Measurements from ENCODE around the gene RNF212B. TPM values are rescaled to one million over a fixed set of nuclear protein-coding genes. Genes with fewer than 3 reads are reported as not detected.
"Not testable (repeated sequence)": the region's sequence is repeated elsewhere in the genome, so short reads cannot be mapped to it uniquely, and the experiment has no call there.

The RNF212B gene
- not detected for polyA plus RNA-seq

- H3K4me3 Mint-ChIP-seq = peak within 1 kb of the TSS in 1 of 4 donors; percentile 84
- H3K27me3 Mint-ChIP-seq = peaks cover 18% of the 10 kb centered on the region
- H3K36me3 Mint-ChIP-seq = no peaks in the 10 kb centered on the region
- H3K27ac Mint-ChIP-seq = peak within 1 kb of the TSS in 1 of 3 donors; percentile 16
- H3K9me3 Mint-ChIP-seq = no peaks in the 10 kb centered on the region
- H3K4me1 Mint-ChIP-seq = peaks cover 0 to 6% (median 5%) of the 10 kb centered on the region in 3 donors
Observed at GRCh38 chr14:23237772-23238594, at the start of gene RNF212B. TSS of gene RNF212B (plus strand) at chr14:23237936. CDS start at chr14:23240346, 2,410 bp downstream.

- Mint-ChIP-seq H3K27me3 (peaks cover 2% of the 10 kb centered on the region), H3K4me1 (peaks cover 0 to 2% (median 0%) of the 10 kb centered on the region in 3 donors), H3K27ac (no peak overlapping the region), H3K36me3 (no peaks in the 10 kb centered on the region), H3K4me3 (no peak overlapping the region), H3K9me3 (no peaks in the 10 kb centered on the region)
Observed at GRCh38 chr14:23193432-23193831, 44.3 kb upstream of the RNF212B start.

GRCh38 chr14:23195552-23196101 lies 42.1 kb upstream of the RNF212B start:
- Mint-ChIP-seq H3K4me1 (peaks cover 0 to 1% (median 0%) of the 10 kb centered on the region in 3 donors), H3K27ac (no peak overlapping the region), H3K4me3 (no peak overlapping the region), H3K27me3 (peaks cover 2% of the 10 kb centered on the region), H3K9me3 (no peaks in the 10 kb centered on the region), H3K36me3 (no peaks in the 10 kb centered on the region)

GRCh38 chr14:23196487-23196886 lies 41.2 kb upstream of the RNF212B start:
- not testable (repeated sequence) for H3K27me3 Mint-ChIP-seq, H3K4me1 Mint-ChIP-seq

GRCh38 chr14:23199141-23199540 lies 38.6 kb upstream of the RNF212B start:
- H3K4me1 Mint-ChIP-seq, H3K9me3 Mint-ChIP-seq, H3K4me3 Mint-ChIP-seq, H3K27ac Mint-ChIP-seq, H3K36me3 Mint-ChIP-seq, H3K27me3 Mint-ChIP-seq: not testable (repeated sequence)

More at GRCh38 chr14:23196487-23196886, 41.2 kb upstream of the RNF212B start:
- not testable (repeated sequence) for H3K9me3 Mint-ChIP-seq, H3K27ac Mint-ChIP-seq, H3K4me3 Mint-ChIP-seq, H3K36me3 Mint-ChIP-seq

GRCh38 chr14:23202001-23202400 lies 35.7 kb upstream of the RNF212B start:
- H3K27me3 Mint-ChIP-seq = peaks cover 6% of the 10 kb centered on the region

GRCh38 chr14:23206422-23207145 lies 31.2 kb upstream of the RNF212B start:
- Mint-ChIP-seq H3K9me3 (no peaks in the 10 kb centered on the region), H3K36me3 (no peaks in the 10 kb centered on the region), H3K27me3 (peaks cover 13% of the 10 kb centered on the region), H3K4me3 (no peak overlapping the region), H3K4me1 (peaks cover 0 to 3% (median 2%) of the 10 kb centered on the region in 3 donors), H3K27ac (no peak overlapping the region)

More at GRCh38 chr14:23202001-23202400, 35.7 kb upstream of the RNF212B start:
- H3K9me3 Mint-ChIP-seq = no peaks in the 10 kb centered on the region
- no peak overlapping the region for H3K4me3 Mint-ChIP-seq
- no peaks in the 10 kb centered on the region for H3K36me3 Mint-ChIP-seq
- peaks cover 0 to 3% (median 0%) of the 10 kb centered on the region in 3 donors for H3K4me1 Mint-ChIP-seq
- H3K27ac Mint-ChIP-seq = no peak overlapping the region

- H3K27me3 Mint-ChIP-seq = peaks cover 14% of the 10 kb centered on the region
- H3K36me3 Mint-ChIP-seq = no peaks in the 10 kb centered on the region
- H3K9me3 Mint-ChIP-seq = no peaks in the 10 kb centered on the region
- H3K4me3 Mint-ChIP-seq = no peak overlapping the region
- no peak overlapping the region for H3K27ac Mint-ChIP-seq
- peaks cover 0 to 3% (median 2%) of the 10 kb centered on the region in 3 donors for H3K4me1 Mint-ChIP-seq
Observed at GRCh38 chr14:23207146-23207540, 30.6 kb upstream of the RNF212B start.

- H3K4me3 Mint-ChIP-seq = no peak overlapping the region
- peaks cover 0 to 3% (median 2%) of the 10 kb centered on the region in 3 donors for H3K4me1 Mint-ChIP-seq
- H3K27me3 Mint-ChIP-seq = peaks cover 16% of the 10 kb centered on the region
- no peaks in the 10 kb centered on the region for H3K9me3 Mint-ChIP-seq
- H3K27ac Mint-ChIP-seq = no peak overlapping the region
- H3K36me3 Mint-ChIP-seq = no peaks in the 10 kb centered on the region
Observed at GRCh38 chr14:23208324-23208723, 29.4 kb upstream of the RNF212B start.

- no peaks in the 10 kb centered on the region for H3K9me3 Mint-ChIP-seq
- H3K27ac Mint-ChIP-seq = peak overlapping the region in 1 of 3 donors; percentile 10
- peaks cover 17% of the 10 kb centered on the region for H3K27me3 Mint-ChIP-seq
- no peak overlapping the region for H3K4me3 Mint-ChIP-seq
- H3K36me3 Mint-ChIP-seq = no peaks in the 10 kb centered on the region
- H3K4me1 Mint-ChIP-seq = peaks cover 0 to 2% (median 0%) of the 10 kb centered on the region in 3 donors
Observed at GRCh38 chr14:23209651-23210423, 27.9 kb upstream of the RNF212B start.

GRCh38 chr14:23215421-23215820 lies 22.3 kb upstream of the RNF212B start:
- Mint-ChIP-seq H3K4me1 (peaks cover 0 to 2% (median 0%) of the 10 kb centered on the region in 3 donors), H3K36me3 (no peaks in the 10 kb centered on the region), H3K4me3 (no peak overlapping the region), H3K27me3 (peaks cover 26% of the 10 kb centered on the region), H3K27ac (no peak overlapping the region), H3K9me3 (peaks cover 3 to 9% (median 6%) of the 10 kb centered on the region in 3 donors)

- Mint-ChIP-seq H3K27ac (no peak overlapping the region), H3K27me3 (peaks cover 28% of the 10 kb centered on the region), H3K36me3 (no peaks in the 10 kb centered on the region), H3K4me1 (peaks cover 0 to 3% (median 0%) of the 10 kb centered on the region in 3 donors), H3K9me3 (peaks cover 3 to 11% (median 6%) of the 10 kb centered on the region in 3 donors), H3K4me3 (no peak overlapping the region)
Observed at GRCh38 chr14:23217032-23218020, 20.4 kb upstream of the RNF212B start.

- H3K27me3 Mint-ChIP-seq = peaks cover 25% of the 10 kb centered on the region
Observed at GRCh38 chr14:23219075-23219474, 18.7 kb upstream of the RNF212B start.

More at GRCh38 chr14:23219075-23219474, 18.7 kb upstream of the RNF212B start:
- Mint-ChIP-seq H3K27ac (no peak overlapping the region), H3K36me3 (no peaks in the 10 kb centered on the region), H3K9me3 (peaks cover 3 to 11% (median 6%) of the 10 kb centered on the region in 3 donors), H3K4me3 (no peak overlapping the region), H3K4me1 (peaks cover 0 to 3% (median 0%) of the 10 kb centered on the region in 3 donors)

All from IgD-negative memory B cell (primary cell).